Colon (tissue), 2 donors: ENCODE results near the gene RNF167.

ENCODE experiments used
- FAIRE-seq: peaks from 2 replicates; lab custom pipeline; 2012; peaks lifted over from hg19 to GRCh38; lab: Jason Lieb, UNC
- donor health status: control.
- donor health status: control.

RNF167 gene

GRCh38 chr17:4980644-4981216, 40.7 kb downstream of the RNF167 start:
- no peak for FAIRE-seq

- FAIRE-seq: no peak
Observed at GRCh38 chr17:4982305-4982704, 42.2 kb downstream of the RNF167 start.

- FAIRE-seq: no peak
Observed at GRCh38 chr17:4986403-4986802, 46.3 kb downstream of the RNF167 start.

- FAIRE-seq: no peak
Observed at GRCh38 chr17:4986951-4987766, 47.1 kb downstream of the RNF167 start, which contains the start of gene CAMTA2. Gene CAMTA2 (minus strand): TSS chr17:4987675. CDS start chr17:4986222, 1,453 bp downstream.

- no peak for FAIRE-seq
Observed at GRCh38 chr17:4987767-4988567, 47.9 kb downstream of the RNF167 start.

- FAIRE-seq: no peak
Observed at GRCh38 chr17:4994081-4994595, 54.1 kb downstream of the RNF167 start.
